Transverse colon (tissue), 4 donors: Measurements from ENCODE around the gene SNX15.

Source experiments
- EP300 ChIP-seq: sonication (generic); formaldehyde crosslinking; IDR thresholded peaks from one replicate; pipeline ENCODE4 v1.6.1; 2017; ENCODE audit warnings: antibody characterized with exemption, low read depth
- POLR2AphosphoS5 ChIP-seq, 3 donors: sonication (generic); formaldehyde crosslinking; IDR thresholded peaks; one replicate each; pipeline ENCODE4 v1.6.1; 2016; ENCODE audit warnings: antibody characterized with exemption in 3 of 3
- TF ChIP-seq, protein P1 (sequence below), 5 experiments: fragments of 200-600 bp in 3 of 5; fragments of 450-650 bp in 2 of 5; sonication (generic) in 3 of 5; IDR thresholded peaks; 1 replicate in 2 of 5; 2 replicates in 3 of 5; pipeline ENCODE4 v1.5.1; 2016 to 2017; ENCODE audit warnings: antibody characterized with exemption in 5 of 5, inconsistent platforms in 3 of 5, mild to moderate bottlenecking in 2 of 5, moderate library complexity in 1 of 5

GRCh38 chr11:65072631-65072966 is 45.4 kb downstream of the SNX15 start:
- TF ChIP-seq, protein P1, sequence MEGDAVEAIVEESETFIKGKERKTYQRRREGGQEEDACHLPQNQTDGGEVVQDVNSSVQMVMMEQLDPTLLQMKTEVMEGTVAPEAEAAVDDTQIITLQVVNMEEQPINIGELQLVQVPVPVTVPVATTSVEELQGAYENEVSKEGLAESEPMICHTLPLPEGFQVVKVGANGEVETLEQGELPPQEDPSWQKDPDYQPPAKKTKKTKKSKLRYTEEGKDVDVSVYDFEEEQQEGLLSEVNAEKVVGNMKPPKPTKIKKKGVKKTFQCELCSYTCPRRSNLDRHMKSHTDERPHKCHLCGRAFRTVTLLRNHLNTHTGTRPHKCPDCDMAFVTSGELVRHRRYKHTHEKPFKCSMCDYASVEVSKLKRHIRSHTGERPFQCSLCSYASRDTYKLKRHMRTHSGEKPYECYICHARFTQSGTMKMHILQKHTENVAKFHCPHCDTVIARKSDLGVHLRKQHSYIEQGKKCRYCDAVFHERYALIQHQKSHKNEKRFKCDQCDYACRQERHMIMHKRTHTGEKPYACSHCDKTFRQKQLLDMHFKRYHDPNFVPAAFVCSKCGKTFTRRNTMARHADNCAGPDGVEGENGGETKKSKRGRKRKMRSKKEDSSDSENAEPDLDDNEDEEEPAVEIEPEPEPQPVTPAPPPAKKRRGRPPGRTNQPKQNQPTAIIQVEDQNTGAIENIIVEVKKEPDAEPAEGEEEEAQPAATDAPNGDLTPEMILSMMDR (IDR thresholded peaks at IDR 0.05): no peak
- TF ChIP-seq EP300 (no peak), POLR2AphosphoS5 (IDR thresholded peaks at IDR 0.05) (no peak)
